Activated CD8-positive, alpha-beta T cell treated with anti-CD3 and anti-CD28 coated beads for 36 hours (primary cell): Measurements from ENCODE around the gene LAD1. TPM values are rescaled to one million over a fixed set of nuclear protein-coding genes. Genes with fewer than 3 reads are reported as not detected.

Experiments used
- ATAC-seq: fragments of 200-7000 bp; cut with Tn5 transposase; one replicate; pipeline ENCODE4 v1.10.0; 2021; ENCODE audit warnings: mild to moderate bottlenecking, moderate library complexity
- CTCF ChIA-PET: fragments of 350-600 bp; sonication (Branson Sonifier 250); formaldehyde crosslinking; loops from one replicate; lab custom pipeline; 2021; ENCODE audit warnings: antibody characterized with exemption; lab: Charles Lee
- POLR2A ChIA-PET: fragments of 350-600 bp; sonication (Branson Sonifier 250); formaldehyde crosslinking; loops from one replicate; lab custom pipeline; 2021; ENCODE audit warnings: antibody characterized with exemption; lab: Charles Lee
- DNase-seq: peaks from one replicate; pipeline ENCODE4 v3.0.0-alpha.2; 2020
- H3K27ac Mint-ChIP-seq: one replicate; pipeline ENCODE4 v1.8.0; 2021; ENCODE audit warnings: mild to moderate bottlenecking, mixed read lengths
- H3K27me3 Mint-ChIP-seq: one replicate; pipeline ENCODE4 v1.8.0; 2021; ENCODE audit warnings: mixed read lengths
- H3K36me3 Mint-ChIP-seq: one replicate; pipeline ENCODE4 v1.8.0; 2021; ENCODE audit warnings: low read depth, mixed read lengths
- H3K4me1 Mint-ChIP-seq: one replicate; pipeline ENCODE4 v1.8.0; 2021; ENCODE audit warnings: low read depth, mixed read lengths
- H3K4me3 Mint-ChIP-seq: one replicate; pipeline ENCODE4 v1.8.0; 2021; ENCODE audit warnings: mild to moderate bottlenecking, moderate library complexity, mixed read lengths
- H3K9me3 Mint-ChIP-seq: one replicate; pipeline ENCODE4 v1.8.0; 2021; ENCODE audit warnings: mixed read lengths
- intact Hi-C: fragments of 100-400 bp; cut with micrococcal nuclease; formaldehyde crosslinking; loops from one replicate; pipeline ENCODE4 v1.10.0; 2022
- total RNA-seq, 2 experiments: library from RNA; stranded (reverse); gene quantifications; one replicate each; pipeline ENCODE4 v1.2.3, GENCODE V29; 2021
- TF ChIP-seq, protein P1 (sequence below): fragments of 200-600 bp; IDR thresholded peaks from one replicate; pipeline ENCODE4 v1.8.0; 2022; ENCODE audit warnings: antibody characterized with exemption, mild to moderate bottlenecking

LAD1 gene
- total RNA-seq, 2 experiments from 2014 or later: not detected

- ChIA-PET CTCF (interaction anchor here (1.5 kb wide), 1 partner anchor 21 kb away, joined by 3 read pairs; no protein-coding TSS in a partner anchor), POLR2A (no interaction called here)
- Mint-ChIP-seq H3K9me3 (no peaks in the 10 kb centered on the region), H3K36me3 (no peaks in the 10 kb centered on the region), H3K4me3 (no peak overlapping the region), H3K27ac (no peak overlapping the region), H3K27me3 (peaks cover 5% of the 10 kb centered on the region), H3K4me1 (no peaks in the 10 kb centered on the region)
- intact Hi-C loops: no loop called here
- DNase-seq (no peak), ATAC-seq (no peak)
- TF ChIP-seq, protein P1, sequence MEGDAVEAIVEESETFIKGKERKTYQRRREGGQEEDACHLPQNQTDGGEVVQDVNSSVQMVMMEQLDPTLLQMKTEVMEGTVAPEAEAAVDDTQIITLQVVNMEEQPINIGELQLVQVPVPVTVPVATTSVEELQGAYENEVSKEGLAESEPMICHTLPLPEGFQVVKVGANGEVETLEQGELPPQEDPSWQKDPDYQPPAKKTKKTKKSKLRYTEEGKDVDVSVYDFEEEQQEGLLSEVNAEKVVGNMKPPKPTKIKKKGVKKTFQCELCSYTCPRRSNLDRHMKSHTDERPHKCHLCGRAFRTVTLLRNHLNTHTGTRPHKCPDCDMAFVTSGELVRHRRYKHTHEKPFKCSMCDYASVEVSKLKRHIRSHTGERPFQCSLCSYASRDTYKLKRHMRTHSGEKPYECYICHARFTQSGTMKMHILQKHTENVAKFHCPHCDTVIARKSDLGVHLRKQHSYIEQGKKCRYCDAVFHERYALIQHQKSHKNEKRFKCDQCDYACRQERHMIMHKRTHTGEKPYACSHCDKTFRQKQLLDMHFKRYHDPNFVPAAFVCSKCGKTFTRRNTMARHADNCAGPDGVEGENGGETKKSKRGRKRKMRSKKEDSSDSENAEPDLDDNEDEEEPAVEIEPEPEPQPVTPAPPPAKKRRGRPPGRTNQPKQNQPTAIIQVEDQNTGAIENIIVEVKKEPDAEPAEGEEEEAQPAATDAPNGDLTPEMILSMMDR: no peak
These were observed 27.8 kb downstream of the LAD1 start for GRCh38 chr1:201371276-201371675.

GRCh38 chr1:201370500-201370899 is 28.6 kb downstream of the LAD1 start:
- DNase-seq (no peak), ATAC-seq (no peak)
- no peak overlapping the region for H3K27ac Mint-ChIP-seq
- H3K9me3 Mint-ChIP-seq: no peaks in the 10 kb centered on the region
- ChIA-PET POLR2A (no interaction called here), CTCF (no interaction called here)
- TF ChIP-seq, protein P1: no peak
- H3K4me3 Mint-ChIP-seq: no peak overlapping the region
- H3K27me3 Mint-ChIP-seq: peaks cover 5% of the 10 kb centered on the region
- H3K36me3 Mint-ChIP-seq: no peaks in the 10 kb centered on the region
- intact Hi-C loops: no loop called here
- H3K4me1 Mint-ChIP-seq: no peaks in the 10 kb centered on the region

DNA sequence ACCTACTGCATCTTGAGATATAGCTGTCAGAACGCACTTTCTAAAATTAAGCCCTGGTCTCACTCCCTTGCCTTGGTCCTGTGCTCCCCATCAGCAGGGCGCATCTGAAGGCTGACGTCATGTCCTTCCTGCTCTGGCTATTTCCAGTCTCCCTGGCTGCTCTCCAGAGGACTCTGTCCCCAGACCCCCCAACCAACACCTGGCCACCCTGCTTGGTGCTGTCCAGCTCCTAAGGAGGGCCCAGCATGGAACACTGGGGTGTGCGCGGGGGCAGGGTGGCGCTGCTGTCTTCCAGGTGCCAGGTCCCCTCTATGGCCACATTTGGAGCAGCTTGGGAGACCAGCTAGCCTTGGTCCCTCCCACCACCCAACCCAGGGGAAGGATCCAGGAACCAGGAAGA is 29.9 kb downstream of the LAD1 start:
- no peak for ATAC-seq
- H3K4me3 Mint-ChIP-seq: no peak overlapping the region
- no peak for DNase-seq
- POLR2A ChIA-PET: no interaction called here
- TF ChIP-seq, protein P1: no peak
- CTCF ChIA-PET: no interaction called here
- H3K27me3 Mint-ChIP-seq: peaks cover 5% of the 10 kb centered on the region
- no peak overlapping the region for H3K27ac Mint-ChIP-seq
- H3K9me3 Mint-ChIP-seq: no peaks in the 10 kb centered on the region
- no peaks in the 10 kb centered on the region for H3K36me3 Mint-ChIP-seq
- H3K4me1 Mint-ChIP-seq: no peaks in the 10 kb centered on the region
- intact Hi-C loops: no loop called here

GRCh38 chr1:201366696-201367095 is 32.4 kb downstream of the LAD1 start:
- H3K36me3 Mint-ChIP-seq: no peaks in the 10 kb centered on the region
- intact Hi-C loops: no loop called here
- DNase-seq (no peak), ATAC-seq (no peak)
- no peak overlapping the region for H3K27ac Mint-ChIP-seq
- H3K27me3 Mint-ChIP-seq: peaks cover 6% of the 10 kb centered on the region
- CTCF ChIA-PET: no interaction called here
- POLR2A ChIA-PET: no interaction called here
- no peaks in the 10 kb centered on the region for H3K4me1 Mint-ChIP-seq
- no peak overlapping the region for H3K4me3 Mint-ChIP-seq
- TF ChIP-seq, protein P1: no peak
- no peaks in the 10 kb centered on the region for H3K9me3 Mint-ChIP-seq

GRCh38 chr1:201365251-201365650 is 33.9 kb downstream of the LAD1 start:
- ATAC-seq: no peak
- H3K27me3 Mint-ChIP-seq: peaks cover 6% of the 10 kb centered on the region
- CTCF ChIA-PET: no interaction called here

More at GRCh38 chr1:201365251-201365650, 33.9 kb downstream of the LAD1 start:
- no peak overlapping the region for H3K27ac Mint-ChIP-seq
- TF ChIP-seq, protein P1: no peak
- intact Hi-C loops: no loop called here
- no peak overlapping the region for H3K4me3 Mint-ChIP-seq
- POLR2A ChIA-PET: interaction anchor here (1.3 kb wide), 1 partner anchor 413 kb away, joined by 3 read pairs; no protein-coding TSS in a partner anchor
- DNase-seq: no peak
- H3K9me3 Mint-ChIP-seq: no peaks in the 10 kb centered on the region
- no peaks in the 10 kb centered on the region for H3K4me1 Mint-ChIP-seq
- no peaks in the 10 kb centered on the region for H3K36me3 Mint-ChIP-seq
